Measurements from ENCODE around the gene ADAMTS9. TPM values are rescaled to one million over a fixed set of nuclear protein-coding genes. Genes with fewer than 3 reads are reported as not detected.

Gene ADAMTS9
- total RNA-seq, 1 experiment from 2014 or later = 0.46 TPM

GRCh38 chr3:64495121-64495780, 192.5 kb downstream of the ADAMTS9 start:
- peaks cover 6% of the 10 kb centered on the region; the same call in 1 of the 2 replicates for H3K4me1 ChIP-seq (ENCODE audit: insufficient read depth, low read length)
- no peaks in the 10 kb centered on the region for H4K20me1 ChIP-seq (ENCODE audit: control insufficient read depth, insufficient read depth, insufficient read length)
- H3K18ac ChIP-seq (ENCODE audit: insufficient read length, low read depth, low read length) = no peak overlapping the region
- H3K4me2 ChIP-seq (ENCODE audit: insufficient read depth, insufficient read length, low read length) = no peak overlapping the region
- H3K27ac ChIP-seq (ENCODE audit: insufficient read length, low read depth, low read length) = no peak overlapping the region
- H3K9me3 Mint-ChIP-seq = no peaks in the 10 kb centered on the region
- H2BK15ac ChIP-seq (ENCODE audit: low read depth, low read length) = no peak overlapping the region
- no peak overlapping the region for H3K9ac ChIP-seq (ENCODE audit: extremely low read depth, insufficient read length, low read length)
- no peaks in the 10 kb centered on the region; the same call in 1 of the 2 replicates for H3K27me3 ChIP-seq (ENCODE audit: insufficient read depth, low read length)
- no peak overlapping the region for H3K56ac ChIP-seq (ENCODE audit: insufficient read length, low read depth, low read length)
- no peaks in the 10 kb centered on the region for H3K23me2 ChIP-seq (ENCODE audit: insufficient read length, low read depth, low read length, poor library complexity, severe bottlenecking)
- H3K4ac ChIP-seq (ENCODE audit: low read depth, low read length) = no peak overlapping the region
- no peak overlapping the region for H2BK12ac ChIP-seq (ENCODE audit: insufficient read length, low read depth, low read length)
- peaks cover 24 to 34% of the 10 kb centered on the region in 2 experiments for H3K4me1 Mint-ChIP-seq
- H3K79me1 ChIP-seq (ENCODE audit: insufficient read depth, low read depth, low read length, poor library complexity, severe bottlenecking) = no peaks in the 10 kb centered on the region
- no peak for TF ChIP-seq CTCF (conservative IDR thresholded peaks at IDR 0.05)
- H2BK5ac ChIP-seq (ENCODE audit: insufficient read length, low read length) = no peak overlapping the region
- no peaks in the 10 kb centered on the region for H3K36me3 Mint-ChIP-seq (ENCODE audit: insufficient read depth in 1 of 3, low read depth in 3 of 3)
- no peak overlapping the region for H3K23ac ChIP-seq (ENCODE audit: insufficient read length, low read depth, low read length)
- peaks cover 14% of the 10 kb centered on the region for H3K27me3 Mint-ChIP-seq (ENCODE audit: low read depth)
- no peaks in the 10 kb centered on the region for H3K79me2 ChIP-seq (ENCODE audit: insufficient read depth, low read length)
- H4K5ac ChIP-seq (ENCODE audit: insufficient read length, low read depth, low read length) = no peak overlapping the region
- H3K27ac Mint-ChIP-seq = no peak overlapping the region
- DNase-seq = no peak
- no peaks in the 10 kb centered on the region for H3K9me3 ChIP-seq (ENCODE audit: control insufficient read depth, low read depth, low read length)
- H3T11ph ChIP-seq (ENCODE audit: low read length) = no peak overlapping the region
- no peak overlapping the region for H3K4me3 Mint-ChIP-seq
- no peak overlapping the region for H4K8ac ChIP-seq (replicated peaks; ENCODE audit: insufficient read length, low read depth, low read length)
- H2AFZ ChIP-seq (ENCODE audit: low read length) = no peak overlapping the region
- no peak overlapping the region for H2AK5ac ChIP-seq (ENCODE audit: insufficient read length, low read length)
- H3K14ac ChIP-seq (ENCODE audit: insufficient read depth, low read length) = no peak overlapping the region
- no peak overlapping the region for H2BK20ac ChIP-seq (ENCODE audit: low read depth, low read length, poor library complexity, severe bottlenecking)
- no CpG with 5 or more reads among the region's 4 CpGs for WGBS (ENCODE audit: extremely low coverage, insufficient read length, low lambda C conversion rate)
- H4K91ac ChIP-seq (ENCODE audit: insufficient read length, low read depth, low read length) = no peak overlapping the region
- no peak overlapping the region for H2BK120ac ChIP-seq (ENCODE audit: low read depth, low read length, poor library complexity, severe bottlenecking)
